Fibroblast of lung (primary cell): ENCODE results near the gene NFIC. TPM values are rescaled to one million over a fixed set of nuclear protein-coding genes. Genes with fewer than 3 reads are reported as not detected.

Experiments used
- DNase-seq, 2 donors: peaks; one replicate each; pipeline versions ENCODE4 v3.0.0 to v3.0.0-alpha.2; 2010; ENCODE audit warnings: low read depth in 2 of 2
- H2AFZ ChIP-seq: 2 replicates; pipeline ENCODE4 v1.5.1; 2012; ENCODE audit warnings: low read length, control low read depth, inconsistent platforms
- H3K27ac ChIP-seq: 2 replicates; pipeline ENCODE4 v1.5.1; 2011; ENCODE audit warnings: low read length, control low read depth; ENCODE audit not compliant: insufficient read depth
- H3K27me3 ChIP-seq: 2 replicates; pipeline ENCODE4 v1.5.1; 2011; ENCODE audit warnings: mild to moderate bottlenecking, low read length; ENCODE audit not compliant: control insufficient read depth, insufficient read depth
- H3K36me3 ChIP-seq: 2 replicates; pipeline ENCODE4 v1.5.1; 2011; ENCODE audit warnings: low read length; ENCODE audit not compliant: control insufficient read depth, insufficient read depth
- H3K4me1 ChIP-seq: 2 replicates; pipeline ENCODE4 v1.5.1; 2011; ENCODE audit warnings: low read length; ENCODE audit not compliant: control insufficient read depth, insufficient read depth; ENCODE audit errors: extremely low read depth
- H3K4me2 ChIP-seq: 2 replicates; pipeline ENCODE4 v1.5.1; 2011; ENCODE audit warnings: low read length, control low read depth; ENCODE audit not compliant: insufficient read depth; ENCODE audit errors: extremely low read depth
- H3K4me3 ChIP-seq, 4 experiments: fragments of 200-600 bp in 1 of 4; sonication (generic) in 1 of 4; replicated peaks in 1 of 4; 2 replicates each; pipeline ENCODE4 v1.5.1; 2011 to 2016; ENCODE audit warnings: low read length in 4 of 4, low read depth in 3 of 4, mild to moderate bottlenecking in 3 of 4, control low read depth in 2 of 4, inconsistent platforms in 1 of 4, mixed read lengths in 1 of 4; ENCODE audit not compliant: insufficient read depth in 1 of 4; ENCODE audit errors: control extremely low read depth in 1 of 4
- H3K79me2 ChIP-seq: 2 replicates; pipeline ENCODE4 v1.5.1; 2012; ENCODE audit warnings: mild to moderate bottlenecking, low read length, inconsistent platforms; ENCODE audit not compliant: control insufficient read depth, insufficient read depth
- H3K9ac ChIP-seq: 2 replicates; pipeline ENCODE4 v1.5.1; 2011; ENCODE audit warnings: mild to moderate bottlenecking, low read length, control low read depth; ENCODE audit not compliant: insufficient read depth
- H3K9me3 ChIP-seq: 2 replicates; pipeline ENCODE4 v1.5.1; 2012; ENCODE audit warnings: low read depth, low read length; ENCODE audit not compliant: control insufficient read depth, insufficient read depth
- H4K20me1 ChIP-seq: 2 replicates; pipeline ENCODE4 v1.5.1; 2011; ENCODE audit warnings: low read length; ENCODE audit not compliant: control insufficient read depth, insufficient read depth; ENCODE audit errors: extremely low read depth
- EZH2 ChIP-seq: IDR thresholded peaks from 2 replicates; pipeline ENCODE4 v1.5.1; 2012; ENCODE audit warnings: low read length, control low read depth, mild to moderate bottlenecking; ENCODE audit errors: missing control alignments
- polyA plus RNA-seq, 2 donors: library from polyadenylated mRNA; depleted of rRNA in 1 of 2; stranded (reverse) in 1 of 2; unstranded in 1 of 2; fragments of >200 nt; gene quantifications; 2 replicates each; pipeline ENCODE4 v1.2.1, GENCODE V29; 2011 to 2012; ENCODE audit warnings: missing spikeins in 1 of 2
- total RNA-seq: library from RNA; depleted of rRNA; stranded (reverse); fragments of >200 nt; gene quantifications from 2 replicates; pipeline ENCODE4 v1.2.1, GENCODE V29; 2014
- TF ChIP-seq, protein P1 (sequence below), 2 donors: IDR thresholded peaks in 1 of 2; conservative IDR thresholded peaks in 1 of 2; 1 replicate in 1 of 2; 2 replicates in 1 of 2; pipeline ENCODE4 v1.5.1; 2011 to 2012; ENCODE audit warnings: low read length in 2 of 2, control low read depth in 1 of 2, inconsistent platforms in 1 of 2, low read depth in 1 of 2, mild to moderate bottlenecking in 1 of 2

Gene NFIC
- total and polyA plus RNA-seq, 2 donors (not counting 1 experiment from before 2014, with no cell fraction given): 7.9 to 66.4 TPM

DNA sequence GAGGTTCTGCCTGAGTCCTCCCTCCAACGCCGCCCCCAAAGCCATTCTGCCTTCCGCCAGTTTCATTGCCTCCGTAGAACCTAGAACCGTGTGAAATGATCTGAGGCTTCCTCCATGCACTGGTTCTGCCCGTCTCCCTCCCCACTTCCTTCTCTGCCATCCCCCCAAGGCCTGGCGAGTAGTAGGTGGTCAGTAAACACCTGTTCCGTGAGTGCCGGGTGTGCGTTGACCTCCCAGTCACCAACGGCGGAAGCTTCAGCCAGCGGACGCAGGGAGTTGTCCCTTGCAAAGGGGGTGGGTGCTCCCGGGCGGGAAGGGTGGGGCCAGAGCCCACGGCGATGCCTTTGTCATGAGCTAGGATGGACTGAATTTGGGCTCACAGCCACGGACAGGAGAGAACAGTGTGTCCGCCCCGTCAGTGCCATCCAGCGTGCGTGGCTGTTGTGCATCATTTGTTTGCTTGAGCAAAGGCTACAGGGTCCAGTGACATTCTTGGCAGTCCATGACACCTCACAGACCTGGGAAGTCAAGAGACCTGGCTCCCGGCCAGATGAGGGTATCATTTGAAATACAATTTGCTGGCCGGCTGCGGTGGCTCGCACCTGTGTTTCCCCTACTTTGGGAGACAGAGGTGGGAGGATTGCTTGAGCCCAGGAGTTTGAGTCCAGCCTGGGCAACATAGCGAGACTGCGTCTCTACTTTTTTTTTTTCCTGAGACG is 43.1 kb downstream of the NFIC start:
- Histone ChIP-seq H3K27ac (no peak overlapping the region), H4K20me1 (no peaks in the 10 kb centered on the region), H3K9ac (no peak overlapping the region)

DNA sequence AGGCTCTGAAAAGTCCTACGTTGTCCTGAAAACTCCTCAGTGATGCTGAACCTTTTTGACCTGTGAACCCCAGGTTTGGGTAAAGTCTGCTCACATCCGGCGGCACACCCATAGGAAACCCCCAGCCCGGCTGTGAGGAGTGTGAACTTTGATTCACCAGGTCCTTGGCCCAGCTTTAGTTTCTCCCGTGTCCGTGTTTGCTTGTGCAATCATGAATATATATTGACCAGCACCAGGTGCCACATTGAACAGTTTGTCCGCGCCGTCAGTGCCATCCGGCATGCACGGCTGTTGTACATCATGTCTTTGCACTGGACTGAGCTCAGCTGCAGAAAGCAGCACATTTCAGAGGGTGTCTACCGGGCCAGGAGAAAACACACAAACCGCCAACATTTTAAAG is 45.3 kb downstream of the NFIC start:
- Histone ChIP-seq H3K27ac (no peak overlapping the region), H3K9me3 (no peaks in the 10 kb centered on the region), H3K4me2 (no peak overlapping the region), H3K27me3 (no peaks in the 10 kb centered on the region), H3K9ac (no peak overlapping the region), H2AFZ (no peak overlapping the region), H3K79me2 (peaks cover 64% of the 10 kb centered on the region), H4K20me1 (no peaks in the 10 kb centered on the region), H3K36me3 (peaks cover 9% of the 10 kb centered on the region), H3K4me1 (peaks cover 11% of the 10 kb centered on the region), H3K4me3 (no peak overlapping the region)
- TF ChIP-seq, protein P1, sequence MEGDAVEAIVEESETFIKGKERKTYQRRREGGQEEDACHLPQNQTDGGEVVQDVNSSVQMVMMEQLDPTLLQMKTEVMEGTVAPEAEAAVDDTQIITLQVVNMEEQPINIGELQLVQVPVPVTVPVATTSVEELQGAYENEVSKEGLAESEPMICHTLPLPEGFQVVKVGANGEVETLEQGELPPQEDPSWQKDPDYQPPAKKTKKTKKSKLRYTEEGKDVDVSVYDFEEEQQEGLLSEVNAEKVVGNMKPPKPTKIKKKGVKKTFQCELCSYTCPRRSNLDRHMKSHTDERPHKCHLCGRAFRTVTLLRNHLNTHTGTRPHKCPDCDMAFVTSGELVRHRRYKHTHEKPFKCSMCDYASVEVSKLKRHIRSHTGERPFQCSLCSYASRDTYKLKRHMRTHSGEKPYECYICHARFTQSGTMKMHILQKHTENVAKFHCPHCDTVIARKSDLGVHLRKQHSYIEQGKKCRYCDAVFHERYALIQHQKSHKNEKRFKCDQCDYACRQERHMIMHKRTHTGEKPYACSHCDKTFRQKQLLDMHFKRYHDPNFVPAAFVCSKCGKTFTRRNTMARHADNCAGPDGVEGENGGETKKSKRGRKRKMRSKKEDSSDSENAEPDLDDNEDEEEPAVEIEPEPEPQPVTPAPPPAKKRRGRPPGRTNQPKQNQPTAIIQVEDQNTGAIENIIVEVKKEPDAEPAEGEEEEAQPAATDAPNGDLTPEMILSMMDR (conservative IDR thresholded peaks at IDR 0.05 in 1 of 2, IDR thresholded peaks at IDR 0.05 in 1 of 2; ENCODE audit: low read depth in 1 of 2, low read length in 2 of 2): no peak
- TF ChIP-seq EZH2: no peak
- no peak for DNase-seq

More for the DNA sequence above, 43.1 kb downstream of the NFIC start:
- H3K4me2 ChIP-seq: no peak overlapping the region
- TF ChIP-seq EZH2: no peak
- TF ChIP-seq, protein P1 (conservative IDR thresholded peaks at IDR 0.05 in 1 of 2, IDR thresholded peaks at IDR 0.05 in 1 of 2; ENCODE audit: low read depth in 1 of 2, low read length in 2 of 2): no peak
- no peak overlapping the region for H2AFZ ChIP-seq
- H3K4me3 ChIP-seq: no peak overlapping the region
- H3K36me3 ChIP-seq: peaks cover 7% of the 10 kb centered on the region
- no peak for DNase-seq
- H3K9me3 ChIP-seq: no peaks in the 10 kb centered on the region
- no peaks in the 10 kb centered on the region for H3K27me3 ChIP-seq
- H3K79me2 ChIP-seq: peaks cover 68% of the 10 kb centered on the region
- peaks cover 17% of the 10 kb centered on the region for H3K4me1 ChIP-seq

DNA sequence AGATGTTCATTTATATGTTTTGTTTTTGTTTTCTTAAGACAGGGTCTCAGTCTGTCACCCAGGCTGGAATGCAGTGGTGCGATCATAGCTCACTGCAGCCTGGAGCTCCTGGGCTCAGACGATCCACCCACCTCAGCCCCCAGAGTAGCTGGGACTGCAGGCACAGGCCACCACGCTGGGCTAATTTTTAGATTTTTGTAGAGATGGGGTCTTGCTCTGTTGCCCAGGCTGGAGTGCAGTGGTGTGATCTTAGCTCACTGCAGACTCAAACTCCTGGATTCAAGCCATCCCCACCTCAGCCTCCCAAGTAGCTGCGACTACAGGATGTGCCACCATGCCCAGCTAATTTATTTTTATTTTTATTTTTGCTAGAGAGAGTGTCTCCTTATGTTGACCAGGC is 45.7 kb downstream of the NFIC start:
- H3K4me2 ChIP-seq: no peak overlapping the region
- no peak overlapping the region for H3K9ac ChIP-seq
- H2AFZ ChIP-seq: no peak overlapping the region
- peaks cover 11% of the 10 kb centered on the region for H3K4me1 ChIP-seq
- H3K36me3 ChIP-seq: peaks cover 8% of the 10 kb centered on the region
- TF ChIP-seq, protein P1 (conservative IDR thresholded peaks at IDR 0.05 in 1 of 2, IDR thresholded peaks at IDR 0.05 in 1 of 2; ENCODE audit: low read depth in 1 of 2, low read length in 2 of 2): no peak
- TF ChIP-seq EZH2: no peak
- H3K79me2 ChIP-seq: peaks cover 61% of the 10 kb centered on the region
- no peak overlapping the region for H3K27ac ChIP-seq
- H3K27me3 ChIP-seq: no peaks in the 10 kb centered on the region
- H4K20me1 ChIP-seq: no peaks in the 10 kb centered on the region
- no peaks in the 10 kb centered on the region for H3K9me3 ChIP-seq
- H3K4me3 ChIP-seq: no peak overlapping the region
- DNase-seq: no peak
